ENCODE data around the gene ALG9.

DNA sequence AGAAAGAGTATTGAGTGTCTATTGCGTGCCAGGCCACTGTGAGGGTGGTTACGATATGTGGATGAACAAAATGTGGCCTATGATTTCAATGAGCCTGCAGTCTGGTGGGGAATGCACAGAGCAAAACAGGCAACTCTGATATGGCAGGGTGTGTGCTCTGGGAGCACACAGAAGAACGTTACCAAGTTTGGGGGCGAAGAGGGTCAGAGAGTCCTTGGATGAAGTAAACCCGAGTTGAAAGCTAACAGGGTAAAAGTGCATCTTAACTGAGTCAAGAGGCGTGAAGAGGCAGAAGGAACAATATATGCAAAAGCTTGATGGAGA, 8.2 kb upstream of the ALG9 start:
- TF ChIP-seq CTCF (IDR thresholded peaks at IDR 0.05; ENCODE audit: extremely low read depth in 1 of 2, insufficient read depth in 1 of 2, low read depth in 1 of 2, low read length in 2 of 2) (no peak), POLR2A (IDR thresholded peaks at IDR 0.05; ENCODE audit: low read depth, low read length) (no peak), POLR2AphosphoS5 (IDR thresholded peaks at IDR 0.05; ENCODE audit: insufficient read depth, low read depth, low read length) (no peak), JUN (IDR thresholded peaks at IDR 0.05; ENCODE audit: borderline replicate concordance, insufficient read depth, insufficient read length, low read depth) (no peak), EZH2 (IDR thresholded peaks at IDR 0.05; ENCODE audit: borderline replicate concordance, low read depth, low read length, severe bottlenecking) (no peak)

All from endothelial cell of umbilical vein (primary cell).